Esophagus (tissue), 2 donors: ENCODE results near the gene PGAP6. TPM values are rescaled to one million over a fixed set of nuclear protein-coding genes. Genes with fewer than 3 reads are reported as not detected.
"Not testable (repeated sequence)": the region's sequence is repeated elsewhere in the genome, so short reads cannot be mapped to it uniquely, and the experiment has no call there.

Experiments
- H3K27ac ChIP-seq, 2 donors: one replicate each; pipeline ENCODE4 v1.5.1; 2013; ENCODE audit warnings: low read depth in 2 of 2, mild to moderate bottlenecking in 2 of 2, inconsistent platforms in 1 of 2, low read length in 1 of 2, moderate library complexity in 1 of 2
- H3K27me3 ChIP-seq, 2 donors: one replicate each; pipeline ENCODE4 v1.6.1; 2013; ENCODE audit warnings: low read length in 2 of 2, control low read depth in 1 of 2, mild to moderate bottlenecking in 1 of 2; ENCODE audit not compliant: insufficient read depth in 2 of 2, control insufficient read depth in 1 of 2
- H3K36me3 ChIP-seq, 2 donors: one replicate each; pipeline ENCODE4 v1.6.1; 2013; ENCODE audit warnings: low read length in 1 of 2; ENCODE audit not compliant: control insufficient read depth in 2 of 2, insufficient read depth in 2 of 2
- H3K4me1 ChIP-seq, 2 donors: one replicate each; pipeline ENCODE4 v1.6.1; 2013; ENCODE audit warnings: low read length in 1 of 2; ENCODE audit not compliant: control insufficient read depth in 2 of 2, insufficient read depth in 2 of 2
- H3K4me3 ChIP-seq, 2 donors: one replicate each; pipeline ENCODE4 v1.5.1; 2013; ENCODE audit warnings: low read length in 2 of 2, mild to moderate bottlenecking in 2 of 2, low read depth in 1 of 2, moderate library complexity in 1 of 2
- H3K9me3 ChIP-seq, 2 donors: one replicate each; pipeline ENCODE4 v1.6.1; 2013; ENCODE audit warnings: mild to moderate bottlenecking in 2 of 2, low read depth in 1 of 2, low read length in 1 of 2, moderate library complexity in 1 of 2; ENCODE audit not compliant: control insufficient read depth in 2 of 2, insufficient read depth in 1 of 2
- WGBS, 2 donors: extraction: QIAGEN DNeasy Blood & Tissue Kit; methylation state at CpG; one replicate each; pipeline ENCODE4 v1.1.7; 2013; 5-methylcytosine and 5-hydroxymethylcytosine counted together
- polyA plus RNA-seq, 2 donors: library from polyadenylated mRNA; stranded (reverse); fragments of 200-250 nt; gene quantifications; one replicate each; pipeline ENCODE4 v1.2.3, GENCODE V29; 2013
- donor health status: healthy with polysubstance abuse.
- donor health status: Bipolar disorder and iron deficiency.

Gene PGAP6
- polyA plus RNA-seq, 2 donors: 30.3 to 44.3 TPM

GRCh38 chr16:334861-335632 lies 46.7 kb downstream of the PGAP6 start:
- not testable (repeated sequence) for H3K4me1 ChIP-seq, H3K27me3 ChIP-seq, H3K36me3 ChIP-seq, H3K4me3 ChIP-seq, H3K27ac ChIP-seq, H3K9me3 ChIP-seq
- WGBS, 2 donors: 89 to 91% methylated on average over 10 to 11 of the region's 11 CpGs

DNA sequence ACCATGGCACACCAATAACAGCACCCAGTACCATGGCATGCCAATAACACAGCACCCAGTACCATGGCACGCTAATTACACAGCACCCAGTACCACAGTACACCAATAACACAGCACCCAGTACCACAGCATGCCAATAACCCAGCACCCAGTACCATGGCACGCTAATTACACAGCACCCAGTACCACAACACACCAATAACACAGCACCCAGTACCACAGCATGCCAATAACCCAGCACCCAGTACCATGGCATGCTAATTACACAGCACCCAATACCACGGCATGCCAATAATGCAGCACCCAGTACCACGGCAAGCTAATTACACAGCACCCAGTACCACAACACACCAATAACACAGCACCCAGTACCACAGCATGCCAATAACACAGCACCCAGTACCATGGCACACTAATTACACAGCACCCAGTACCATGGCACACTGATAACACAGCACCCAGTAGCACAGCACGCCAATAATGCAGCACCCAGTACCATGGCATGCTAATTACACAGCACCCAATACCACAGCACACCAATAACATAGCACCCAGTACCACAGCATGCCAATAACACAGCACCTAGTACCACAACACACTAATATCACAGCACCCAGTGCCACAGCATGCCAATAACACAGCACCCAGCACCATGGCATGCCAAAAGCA lies 47.5 kb downstream of the PGAP6 start:
- not testable (repeated sequence) for H3K9me3 ChIP-seq

GRCh38 chr16:333406-334094 lies 48.2 kb downstream of the PGAP6 start:
- Histone ChIP-seq H3K9me3 (no peaks in the 10 kb centered on the region), H3K4me1 (no peaks in the 10 kb centered on the region), H3K4me3 (no peak overlapping the region), H3K36me3 (peaks cover 0 to 2% of the 10 kb centered on the region in 2 donors), H3K27me3 (no peaks in the 10 kb centered on the region), H3K27ac (no peak overlapping the region)
- 80 to 84% methylated on average over 6 of the region's 6 CpGs for WGBS, 2 donors

More for the DNA sequence above, 47.5 kb downstream of the PGAP6 start:
- H3K27me3 ChIP-seq, H3K4me3 ChIP-seq, H3K36me3 ChIP-seq, H3K4me1 ChIP-seq, H3K27ac ChIP-seq: not testable (repeated sequence)
- 95 to 98% methylated on average over 5 of the region's 5 CpGs for WGBS, 2 donors

GRCh38 chr16:331181-331814 lies 50.5 kb downstream of the PGAP6 start:
- H3K27me3 ChIP-seq, H3K27ac ChIP-seq, H3K36me3 ChIP-seq, H3K4me3 ChIP-seq, H3K4me1 ChIP-seq, H3K9me3 ChIP-seq: not testable (repeated sequence)
- 64 to 66% methylated on average over 6 of the region's 6 CpGs for WGBS, 2 donors

GRCh38 chr16:330741-331140 lies 51.0 kb downstream of the PGAP6 start:
- 61 to 86% methylated on average over 2 of the region's 2 CpGs for WGBS, 2 donors
- Histone ChIP-seq H3K36me3 (peaks cover 0 to 2% of the 10 kb centered on the region in 2 donors), H3K4me1 (peaks cover 0 to 6% of the 10 kb centered on the region in 2 donors), H3K27ac (no peak overlapping the region), H3K27me3 (no peaks in the 10 kb centered on the region), H3K9me3 (no peaks in the 10 kb centered on the region), H3K4me3 (no peak overlapping the region)

GRCh38 chr16:325375-326145 lies 56.2 kb downstream of the PGAP6 start:
- H3K9me3 ChIP-seq: no peaks in the 10 kb centered on the region
- peaks cover 6 to 19% of the 10 kb centered on the region in 2 donors for H3K4me1 ChIP-seq
- 86% methylated on average over 28 of the region's 28 CpGs for WGBS, 2 donors
- H3K4me3 ChIP-seq: no peak overlapping the region
- no peaks in the 10 kb centered on the region for H3K27me3 ChIP-seq
- H3K36me3 ChIP-seq: peaks cover 0 to 11% of the 10 kb centered on the region in 2 donors
- no peak overlapping the region for H3K27ac ChIP-seq

- Histone ChIP-seq H3K27me3 (no peaks in the 10 kb centered on the region), H3K36me3 (peaks cover 0 to 11% of the 10 kb centered on the region in 2 donors), H3K9me3 (no peaks in the 10 kb centered on the region), H3K4me1 (peaks cover 6 to 19% of the 10 kb centered on the region in 2 donors), H3K27ac (no peak overlapping the region), H3K4me3 (no peak overlapping the region)
- 52 to 57% methylated on average over 51 to 55 of the region's 55 CpGs for WGBS, 2 donors
These were observed 57.1 kb downstream of the PGAP6 start for GRCh38 chr16:324451-325334.

DNA sequence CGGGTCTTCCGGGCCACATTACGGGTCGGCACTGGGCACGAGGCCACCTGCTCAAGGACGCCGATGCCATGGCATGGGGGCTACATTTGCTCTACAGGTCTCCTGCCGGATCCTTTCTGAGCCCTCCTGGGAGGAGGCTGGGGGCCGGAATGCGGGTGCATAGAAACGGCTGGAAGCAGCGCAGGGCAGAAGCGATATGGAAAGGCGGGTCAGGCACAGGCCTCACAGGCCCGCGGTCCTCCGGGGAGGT lies 57.7 kb downstream of the PGAP6 start:
- peaks cover 6 to 19% of the 10 kb centered on the region in 2 donors for H3K4me1 ChIP-seq
- H3K36me3 ChIP-seq: peaks cover 0 to 14% of the 10 kb centered on the region in 2 donors
- H3K27ac ChIP-seq: no peak overlapping the region
- H3K9me3 ChIP-seq: no peaks in the 10 kb centered on the region
- H3K27me3 ChIP-seq: no peaks in the 10 kb centered on the region
- 91 to 92% methylated on average over 17 of the region's 17 CpGs for WGBS, 2 donors
- no peak overlapping the region for H3K4me3 ChIP-seq
